Hepatocyte (in vitro differentiated cells): ENCODE data around the gene SLC5A3. TPM values are rescaled to one million over a fixed set of nuclear protein-coding genes. Genes with fewer than 3 reads are reported as not detected.

Experiments
- DNase-seq: peaks from one replicate; pipeline ENCODE4 v3.0.0-alpha.2; 2016; ENCODE audit warnings: low spot score
- H2AFZ ChIP-seq: fragments of 200-600 bp; sonication (generic); 2 replicates; pipeline ENCODE4 v1.6.0; 2016; ENCODE audit warnings: antibody characterized with exemption, mild to moderate bottlenecking
- H3K27ac ChIP-seq: fragments of 200-600 bp; sonication (generic); 2 replicates; pipeline ENCODE4 v1.5.1; 2016; ENCODE audit warnings: mild to moderate bottlenecking
- H3K27me3 ChIP-seq: fragments of 200-600 bp; sonication (generic); 2 replicates; pipeline ENCODE4 v1.6.1; 2016
- H3K36me3 ChIP-seq: fragments of 200-600 bp; sonication (generic); replicated peaks from 2 replicates; pipeline ENCODE4 v1.5.1; 2016; ENCODE audit warnings: low read depth; ENCODE audit not compliant: insufficient read depth
- H3K4me1 ChIP-seq: fragments of 200-600 bp; sonication (generic); 2 replicates; pipeline ENCODE4 v1.5.1; 2016; ENCODE audit warnings: mild to moderate bottlenecking, moderate library complexity; ENCODE audit not compliant: insufficient read depth
- H3K4me2 ChIP-seq: fragments of 200-600 bp; sonication (generic); 2 replicates; pipeline ENCODE4 v1.6.0; 2016
- H3K4me3 ChIP-seq: fragments of 200-600 bp; sonication (generic); 2 replicates; pipeline ENCODE4 v1.5.1; 2016; ENCODE audit warnings: mild to moderate bottlenecking
- H3K79me2 ChIP-seq: fragments of 200-600 bp; sonication (generic); 2 replicates; pipeline ENCODE4 v1.6.0; 2017; ENCODE audit warnings: mild to moderate bottlenecking
- H3K9me2 ChIP-seq: fragments of 200-600 bp; sonication (generic); replicated peaks from 2 replicates; pipeline ENCODE4 v1.6.0; 2017; ENCODE audit warnings: mild to moderate bottlenecking; ENCODE audit not compliant: insufficient read depth
- H3K9me3 ChIP-seq: fragments of 200-600 bp; sonication (generic); 2 replicates; pipeline ENCODE4 v1.5.1; 2016; ENCODE audit warnings: low read depth, mild to moderate bottlenecking
- H4K20me1 ChIP-seq: fragments of 200-600 bp; sonication (generic); 2 replicates; pipeline ENCODE4 v1.6.0; 2016; ENCODE audit warnings: mild to moderate bottlenecking; ENCODE audit not compliant: insufficient read depth, poor library complexity, severe bottlenecking
- EZH2 ChIP-seq: fragments of 200-600 bp; sonication (generic); IDR thresholded peaks from 2 replicates; pipeline ENCODE4 v1.6.1; 2016; ENCODE audit warnings: antibody characterized with exemption, mild to moderate bottlenecking, borderline replicate concordance
- EZH2phosphoT487 ChIP-seq: fragments of 200-600 bp; sonication (generic); IDR thresholded peaks from one replicate; pipeline ENCODE4 v1.6.1; 2018; ENCODE audit warnings: antibody characterized with exemption, mild to moderate bottlenecking, low read depth, moderate library complexity; ENCODE audit not compliant: unreplicated experiment, severe bottlenecking
- WGBS: methylation state at CpG from one replicate; pipeline ENCODE4 v1.1.6; 2016; ENCODE audit warnings: low lambda C conversion rate; ENCODE audit errors: missing lambda C conversion rate; 5-methylcytosine and 5-hydroxymethylcytosine counted together
- polyA plus RNA-seq: library from polyadenylated mRNA; unstranded; fragments of >200 nt; fragmentation: Nextera tagmentation; extraction: Ambion mirVana; gene quantifications from 2 replicates; pipeline ENCODE4 v1.2.1, GENCODE V29; 2016
- total RNA-seq: library from RNA; depleted of rRNA; stranded (reverse); fragments of >200 nt; gene quantifications from 2 replicates; pipeline ENCODE4 v1.2.3, GENCODE V29; 2014
- TF ChIP-seq, protein P1 (sequence below): fragments of 200-600 bp; sonication (generic); IDR thresholded peaks from 2 replicates; pipeline ENCODE4 v1.5.1; 2016; ENCODE audit warnings: antibody characterized with exemption, mild to moderate bottlenecking; ENCODE audit not compliant: poor library complexity

SLC5A3 gene
- total and polyA plus RNA-seq, 2 experiments from 2014 or later: 8.1 to 64.0 TPM

- H3K4me1 ChIP-seq: peaks cover 3% of the 10 kb centered on the region
- no peaks in the 10 kb centered on the region for H3K27me3 ChIP-seq
- H4K20me1 ChIP-seq: peaks cover 2% of the 10 kb centered on the region
- H2AFZ ChIP-seq: no peak overlapping the region
- H3K79me2 ChIP-seq: peaks cover 97% of the 10 kb centered on the region
- no peaks in the 10 kb centered on the region for H3K9me2 ChIP-seq
- H3K4me2 ChIP-seq: no peak overlapping the region
- no peaks in the 10 kb centered on the region for H3K36me3 ChIP-seq
- no peaks in the 10 kb centered on the region for H3K9me3 ChIP-seq
- TF ChIP-seq EZH2phosphoT487: no peak
- TF ChIP-seq EZH2: no peak
- TF ChIP-seq, protein P1, sequence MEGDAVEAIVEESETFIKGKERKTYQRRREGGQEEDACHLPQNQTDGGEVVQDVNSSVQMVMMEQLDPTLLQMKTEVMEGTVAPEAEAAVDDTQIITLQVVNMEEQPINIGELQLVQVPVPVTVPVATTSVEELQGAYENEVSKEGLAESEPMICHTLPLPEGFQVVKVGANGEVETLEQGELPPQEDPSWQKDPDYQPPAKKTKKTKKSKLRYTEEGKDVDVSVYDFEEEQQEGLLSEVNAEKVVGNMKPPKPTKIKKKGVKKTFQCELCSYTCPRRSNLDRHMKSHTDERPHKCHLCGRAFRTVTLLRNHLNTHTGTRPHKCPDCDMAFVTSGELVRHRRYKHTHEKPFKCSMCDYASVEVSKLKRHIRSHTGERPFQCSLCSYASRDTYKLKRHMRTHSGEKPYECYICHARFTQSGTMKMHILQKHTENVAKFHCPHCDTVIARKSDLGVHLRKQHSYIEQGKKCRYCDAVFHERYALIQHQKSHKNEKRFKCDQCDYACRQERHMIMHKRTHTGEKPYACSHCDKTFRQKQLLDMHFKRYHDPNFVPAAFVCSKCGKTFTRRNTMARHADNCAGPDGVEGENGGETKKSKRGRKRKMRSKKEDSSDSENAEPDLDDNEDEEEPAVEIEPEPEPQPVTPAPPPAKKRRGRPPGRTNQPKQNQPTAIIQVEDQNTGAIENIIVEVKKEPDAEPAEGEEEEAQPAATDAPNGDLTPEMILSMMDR: no peak
- H3K4me3 ChIP-seq: no peak overlapping the region
- no peak for DNase-seq
- 90% methylated on average over 2 of the region's 2 CpGs for WGBS
- H3K27ac ChIP-seq: no peak overlapping the region
Measured at GRCh38 chr21:34122047-34122446, 48.7 kb downstream of the SLC5A3 start.

Other genes with a start within 250 kb of the SLC5A3 start
- 208 and 215 TPM in 2 replicates for gene ATP5PO, start 157.8 kb upstream of the SLC5A3 start, total RNA-seq
- gene ATP5PO, start 157.8 kb upstream of the SLC5A3 start, polyA plus RNA-seq: 311 and 354 TPM in 2 replicates
- 54.9 and 72.3 TPM in 2 replicates for gene MRPS6, start within 50 bp of the SLC5A3 start, total RNA-seq
- gene MRPS6, start within 50 bp of the SLC5A3 start, polyA plus RNA-seq: 188 and 201 TPM in 2 replicates